Stomach (tissue), 4 donors: ENCODE results near the gene ZNF778.
"Not testable (repeated sequence)": the region's sequence is repeated elsewhere in the genome, so short reads cannot be mapped to it uniquely, and the experiment has no call there.

Source experiments
- EP300 ChIP-seq: sonication (generic); formaldehyde crosslinking; IDR thresholded peaks from one replicate; pipeline ENCODE4 v1.6.1; 2017; ENCODE audit warnings: antibody characterized with exemption
- POLR2A ChIP-seq, 4 donors: fragments of 450-650 bp; IDR thresholded peaks; one replicate each; pipeline ENCODE4 v1.6.1; 2016; ENCODE audit warnings: antibody characterized with exemption in 4 of 4, control low read depth in 2 of 4, mild to moderate bottlenecking in 1 of 4, moderate library complexity in 1 of 4
- TF ChIP-seq, protein P1 (sequence below), 7 experiments: fragments of 450-650 bp in 4 of 7; fragments of 200-600 bp in 3 of 7; sonication (generic) in 3 of 7; IDR thresholded peaks; one replicate each; pipeline ENCODE4 v1.5.1; 2016 to 2019; ENCODE audit warnings: antibody characterized with exemption in 7 of 7, control low read depth in 2 of 7, mild to moderate bottlenecking in 1 of 7

DNA sequence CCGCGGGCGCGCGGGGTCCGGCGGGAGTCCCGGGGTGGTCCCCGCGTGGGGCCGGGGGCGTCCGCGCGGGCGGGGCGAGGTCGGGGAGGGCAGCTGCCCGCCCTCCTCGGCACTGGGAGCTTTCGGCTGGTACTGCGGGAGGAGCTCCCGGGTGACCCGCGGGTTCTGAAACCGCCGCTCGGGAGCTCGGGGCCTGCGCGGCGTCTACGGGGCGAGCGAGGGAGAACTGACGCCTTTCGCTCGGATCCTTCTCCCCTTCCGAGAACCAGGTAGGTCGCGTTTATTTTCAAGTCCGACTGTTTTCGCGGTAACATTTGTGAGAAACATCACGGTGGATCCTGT, 30.2 kb downstream of the ZNF778 start:
- TF ChIP-seq, protein P1, sequence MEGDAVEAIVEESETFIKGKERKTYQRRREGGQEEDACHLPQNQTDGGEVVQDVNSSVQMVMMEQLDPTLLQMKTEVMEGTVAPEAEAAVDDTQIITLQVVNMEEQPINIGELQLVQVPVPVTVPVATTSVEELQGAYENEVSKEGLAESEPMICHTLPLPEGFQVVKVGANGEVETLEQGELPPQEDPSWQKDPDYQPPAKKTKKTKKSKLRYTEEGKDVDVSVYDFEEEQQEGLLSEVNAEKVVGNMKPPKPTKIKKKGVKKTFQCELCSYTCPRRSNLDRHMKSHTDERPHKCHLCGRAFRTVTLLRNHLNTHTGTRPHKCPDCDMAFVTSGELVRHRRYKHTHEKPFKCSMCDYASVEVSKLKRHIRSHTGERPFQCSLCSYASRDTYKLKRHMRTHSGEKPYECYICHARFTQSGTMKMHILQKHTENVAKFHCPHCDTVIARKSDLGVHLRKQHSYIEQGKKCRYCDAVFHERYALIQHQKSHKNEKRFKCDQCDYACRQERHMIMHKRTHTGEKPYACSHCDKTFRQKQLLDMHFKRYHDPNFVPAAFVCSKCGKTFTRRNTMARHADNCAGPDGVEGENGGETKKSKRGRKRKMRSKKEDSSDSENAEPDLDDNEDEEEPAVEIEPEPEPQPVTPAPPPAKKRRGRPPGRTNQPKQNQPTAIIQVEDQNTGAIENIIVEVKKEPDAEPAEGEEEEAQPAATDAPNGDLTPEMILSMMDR (IDR thresholded peaks at IDR 0.05), result not testable (repeated sequence)
- TF ChIP-seq POLR2A (IDR thresholded peaks at IDR 0.05); EP300: not testable (repeated sequence)
